Activated T-helper 1 cell treated with anti-CD3 and anti-CD28 coated beads, Interleukin-12 subunit alpha, Interleukin-12 subunit beta, Interleukin-2, Interleukin-4 antibody, amounts not matched to agents 30 ng/mL and 10 ng/mL and 1 ng/mL, durations not matched to agents 14 hours and 24 hours and 36 hours (primary cell): Measurements from ENCODE around the gene SDHB. TPM values are rescaled to one million over a fixed set of nuclear protein-coding genes. Genes with fewer than 3 reads are reported as not detected.
"Not testable (repeated sequence)": the region's sequence is repeated elsewhere in the genome, so short reads cannot be mapped to it uniquely, and the experiment has no call there.

Experiments used
- DNase-seq: peaks from one replicate; pipeline ENCODE4 v3.0.0; 2021; ENCODE audit warnings: low spot score
- H3K27ac Mint-ChIP-seq: one replicate; pipeline ENCODE4 v1.8.0; 2021; ENCODE audit warnings: mild to moderate bottlenecking, mixed read lengths
- H3K27me3 Mint-ChIP-seq: one replicate; pipeline ENCODE4 v1.8.0; 2022; ENCODE audit warnings: mild to moderate bottlenecking, moderate library complexity, mixed read lengths; ENCODE audit not compliant: insufficient read depth
- H3K36me3 Mint-ChIP-seq: one replicate; pipeline ENCODE4 v1.8.0; 2021; ENCODE audit warnings: low read depth, mixed read lengths
- H3K4me1 Mint-ChIP-seq: one replicate; pipeline ENCODE4 v1.8.0; 2021; ENCODE audit warnings: low read depth, mixed read lengths
- H3K4me3 Mint-ChIP-seq: one replicate; pipeline ENCODE4 v1.8.0; 2021; ENCODE audit warnings: mild to moderate bottlenecking, moderate library complexity, mixed read lengths
- H3K9me3 Mint-ChIP-seq: one replicate; pipeline ENCODE4 v1.8.0; 2021; ENCODE audit warnings: mixed read lengths
- intact Hi-C: fragments of 100-400 bp; cut with micrococcal nuclease; formaldehyde crosslinking; loops from one replicate; pipeline ENCODE4 v1.15.1; 2024
- total RNA-seq: library from RNA; stranded (reverse); gene quantifications from 2 replicates; pipeline ENCODE4 v1.2.3, GENCODE V29; 2022

SDHB gene
- total RNA-seq, 1 donor from 2014 or later, result 137 TPM

GRCh38 chr1:17068789-17069188 is 15.0 kb upstream of the SDHB start:
- H3K27me3 Mint-ChIP-seq, result peaks cover 2% of the 10 kb centered on the region
- peaks cover 4% of the 10 kb centered on the region for H3K9me3 Mint-ChIP-seq
- no peak for DNase-seq
- H3K36me3 Mint-ChIP-seq, result no peaks in the 10 kb centered on the region
- H3K4me3 Mint-ChIP-seq, result no peak overlapping the region
- no peak overlapping the region for H3K27ac Mint-ChIP-seq
- intact Hi-C loops, result no loop called here
- H3K4me1 Mint-ChIP-seq, result no peaks in the 10 kb centered on the region

GRCh38 chr1:17067465-17068240 is 13.8 kb upstream of the SDHB start:
- no peak for DNase-seq
- H3K4me3 Mint-ChIP-seq, result no peak overlapping the region
- intact Hi-C loops, result no loop called here
- H3K36me3 Mint-ChIP-seq, result no peaks in the 10 kb centered on the region
- H3K4me1 Mint-ChIP-seq, result no peaks in the 10 kb centered on the region
- H3K27me3 Mint-ChIP-seq, result peaks cover 4% of the 10 kb centered on the region
- peaks cover 4% of the 10 kb centered on the region for H3K9me3 Mint-ChIP-seq
- no peak overlapping the region for H3K27ac Mint-ChIP-seq

- Mint-ChIP-seq H3K9me3 (peaks cover 4% of the 10 kb centered on the region), H3K27me3 (peaks cover 7% of the 10 kb centered on the region), H3K4me3 (no peak overlapping the region), H3K27ac (no peak overlapping the region), H3K36me3 (no peaks in the 10 kb centered on the region), H3K4me1 (no peaks in the 10 kb centered on the region)
- intact Hi-C loops, result no loop called here
- DNase-seq, result no peak
Observed at GRCh38 chr1:17067069-17067426, 13.2 kb upstream of the SDHB start.

DNA sequence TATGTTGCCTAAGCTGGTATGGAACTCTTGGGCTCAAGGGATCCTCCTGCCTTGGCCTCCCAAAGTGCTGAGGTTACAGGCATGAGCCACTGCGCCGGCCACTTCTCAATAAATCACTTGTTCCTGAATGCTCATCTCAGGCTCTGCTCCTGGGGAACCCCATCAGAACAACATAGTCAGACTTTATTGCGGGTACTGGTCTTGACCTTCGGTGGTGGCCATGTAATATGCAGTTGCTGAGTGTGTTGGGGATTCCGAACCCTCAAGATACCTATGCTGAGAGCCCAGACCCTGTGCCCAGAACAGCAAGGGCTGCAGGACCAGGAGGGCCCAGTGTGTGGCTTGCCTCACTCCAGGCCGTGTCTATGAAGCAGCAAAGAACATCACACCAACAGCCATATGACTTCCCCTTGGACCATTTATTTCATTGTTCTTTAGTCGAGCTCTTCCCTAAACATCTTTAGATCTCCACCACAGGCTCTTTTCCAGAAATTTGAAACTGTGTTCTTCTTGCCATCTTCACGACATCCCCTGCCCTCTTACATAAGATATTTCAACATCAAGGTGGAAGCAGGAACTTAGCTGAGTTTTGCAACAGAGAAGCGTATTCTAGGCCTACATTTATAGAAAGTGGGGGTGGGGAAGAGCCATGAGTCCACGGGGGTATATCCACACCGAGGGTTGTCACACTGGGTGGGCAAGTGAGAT is 12.7 kb upstream of the SDHB start:
- Mint-ChIP-seq H3K27me3 (peaks cover 10% of the 10 kb centered on the region), H3K27ac (no peak overlapping the region), H3K9me3 (peaks cover 4% of the 10 kb centered on the region), H3K4me1 (no peaks in the 10 kb centered on the region), H3K36me3 (no peaks in the 10 kb centered on the region), H3K4me3 (no peak overlapping the region)
- intact Hi-C loops, result no loop called here
- DNase-seq, result no peak

DNA sequence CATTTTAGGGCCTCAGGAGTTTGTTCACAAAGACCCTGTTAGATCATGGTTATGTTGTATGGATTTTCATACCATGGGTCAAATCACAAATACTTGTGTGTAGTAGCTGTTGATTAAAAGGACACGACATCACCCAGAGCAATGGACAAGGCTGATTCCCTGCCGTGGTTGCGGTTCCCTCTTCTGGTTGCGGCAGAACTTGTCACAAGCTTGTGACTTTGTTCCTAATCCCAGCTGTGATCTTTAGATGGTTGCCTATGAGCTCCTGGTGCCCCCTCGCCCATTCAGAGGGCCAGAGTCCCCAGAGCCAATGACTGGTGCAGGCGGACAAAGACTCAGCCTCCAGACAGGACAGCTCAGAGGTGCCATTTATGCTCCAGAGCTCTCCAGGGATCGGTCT is 11.8 kb upstream of the SDHB start:
- Mint-ChIP-seq H3K4me1 (no peaks in the 10 kb centered on the region), H3K9me3 (peaks cover 4% of the 10 kb centered on the region), H3K4me3 (no peak overlapping the region), H3K27ac (no peak overlapping the region), H3K27me3 (peaks cover 10% of the 10 kb centered on the region), H3K36me3 (no peaks in the 10 kb centered on the region)
- DNase-seq, result no peak
- intact Hi-C loops, result no loop called here

GRCh38 chr1:17062751-17063150 is 8.9 kb upstream of the SDHB start:
- H3K9me3 Mint-ChIP-seq, H3K27ac Mint-ChIP-seq, DNase-seq, intact Hi-C loops, H3K4me1 Mint-ChIP-seq, H3K36me3 Mint-ChIP-seq, H3K4me3 Mint-ChIP-seq: not testable (repeated sequence)
- peaks cover 13% of the 10 kb centered on the region for H3K27me3 Mint-ChIP-seq

- H3K9me3 Mint-ChIP-seq, result peaks cover 4% of the 10 kb centered on the region
- H3K36me3 Mint-ChIP-seq, result no peaks in the 10 kb centered on the region
- peaks cover 13% of the 10 kb centered on the region for H3K27me3 Mint-ChIP-seq
- H3K4me1 Mint-ChIP-seq, result no peaks in the 10 kb centered on the region
- no peak overlapping the region for H3K27ac Mint-ChIP-seq
- no peak for DNase-seq
- intact Hi-C loops, result no loop called here
- H3K4me3 Mint-ChIP-seq, result no peak overlapping the region
Observed at GRCh38 chr1:17061892-17062291, 8.1 kb upstream of the SDHB start.

- no peaks in the 10 kb centered on the region for H3K36me3 Mint-ChIP-seq
- intact Hi-C loops, result no loop called here
- H3K4me3 Mint-ChIP-seq, result no peak overlapping the region
- H3K9me3 Mint-ChIP-seq, result peaks cover 4% of the 10 kb centered on the region
- DNase-seq, result no peak
- H3K27me3 Mint-ChIP-seq, result peaks cover 13% of the 10 kb centered on the region
- H3K4me1 Mint-ChIP-seq, result no peaks in the 10 kb centered on the region
- H3K27ac Mint-ChIP-seq, result no peak overlapping the region
Observed at GRCh38 chr1:17061486-17061885, 7.7 kb upstream of the SDHB start.

DNA sequence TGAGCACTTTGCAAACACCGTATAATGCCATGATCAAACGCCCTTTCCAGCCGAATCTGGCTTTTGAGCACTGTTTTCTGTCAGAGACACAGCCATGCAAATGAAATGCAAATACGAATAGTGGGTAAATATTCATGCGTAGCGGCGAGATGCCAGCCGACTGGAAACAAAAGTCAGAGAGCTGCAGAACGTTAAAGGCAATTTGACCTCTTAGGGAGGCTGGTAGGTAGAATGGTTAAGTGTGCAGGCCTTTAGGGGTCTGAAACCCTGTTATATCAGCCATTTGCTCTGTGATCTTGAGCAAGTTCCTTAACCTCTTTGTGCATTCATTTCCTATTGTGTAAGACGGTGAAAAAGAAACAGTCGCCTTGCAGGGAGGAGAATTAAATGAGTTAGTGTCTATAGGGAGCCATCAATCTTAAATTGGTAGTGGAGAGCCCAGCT is 6.5 kb upstream of the SDHB start:
- H3K36me3 Mint-ChIP-seq, result no peaks in the 10 kb centered on the region

DNA sequence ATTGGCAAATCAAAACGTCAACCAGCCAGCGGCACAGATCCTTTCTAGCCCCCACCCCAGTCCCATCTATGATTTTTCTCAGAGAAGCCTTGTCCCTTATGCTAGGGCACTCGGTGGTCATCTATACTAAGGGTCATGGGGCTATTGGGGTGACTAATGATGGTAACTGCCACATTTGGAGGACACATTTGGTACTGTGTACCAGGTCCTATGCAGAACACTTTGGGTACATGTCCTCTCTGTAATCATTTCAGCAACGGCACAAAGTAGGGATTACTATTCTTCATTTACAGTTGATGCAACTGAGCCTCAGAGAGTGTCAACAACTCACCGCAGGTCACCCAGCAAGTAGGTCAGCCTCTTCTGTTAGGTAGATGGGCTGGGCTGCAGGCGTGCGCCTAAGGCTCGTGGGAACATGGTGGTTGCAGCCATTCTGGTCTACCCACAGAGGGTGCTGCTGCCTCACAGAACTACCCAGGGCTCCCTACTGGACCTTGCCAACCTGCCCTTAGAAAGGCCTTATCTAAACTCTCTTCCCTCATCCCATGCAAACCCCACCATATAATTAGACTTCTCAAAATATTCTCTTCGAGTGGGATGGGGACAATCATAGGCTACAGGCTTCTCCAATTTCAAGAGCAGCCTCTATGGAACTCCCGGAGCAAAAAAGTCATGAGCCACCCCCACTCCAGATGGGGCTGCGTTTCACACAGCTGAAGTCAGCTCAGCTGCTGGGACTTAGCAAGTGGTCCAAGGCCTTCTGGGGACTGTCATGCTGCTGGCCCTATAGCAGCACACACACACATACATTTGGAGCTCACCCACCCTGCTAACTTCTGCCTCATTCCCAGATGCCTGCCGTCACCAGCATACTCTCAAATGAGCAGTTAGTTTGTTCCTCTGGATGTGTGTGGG is 5.8 kb upstream of the SDHB start:
- Mint-ChIP-seq H3K27ac (no peak overlapping the region), H3K27me3 (peaks cover 13% of the 10 kb centered on the region), H3K4me1 (no peaks in the 10 kb centered on the region), H3K36me3 (no peaks in the 10 kb centered on the region), H3K4me3 (no peak overlapping the region), H3K9me3 (peaks cover 4% of the 10 kb centered on the region)
- DNase-seq, result peak; percentile 15
- intact Hi-C loops, result loop anchor here (1.0 kb wide), 1 partner anchor 16 kb away; no protein-coding TSS in a partner anchor

More for the DNA sequence above, 6.5 kb upstream of the SDHB start:
- no peaks in the 10 kb centered on the region for H3K4me1 Mint-ChIP-seq
- H3K9me3 Mint-ChIP-seq, result peaks cover 4% of the 10 kb centered on the region
- intact Hi-C loops, result no loop called here
- H3K27ac Mint-ChIP-seq, result no peak overlapping the region
- no peak overlapping the region for H3K4me3 Mint-ChIP-seq
- DNase-seq, result no peak
- peaks cover 13% of the 10 kb centered on the region for H3K27me3 Mint-ChIP-seq

DNA sequence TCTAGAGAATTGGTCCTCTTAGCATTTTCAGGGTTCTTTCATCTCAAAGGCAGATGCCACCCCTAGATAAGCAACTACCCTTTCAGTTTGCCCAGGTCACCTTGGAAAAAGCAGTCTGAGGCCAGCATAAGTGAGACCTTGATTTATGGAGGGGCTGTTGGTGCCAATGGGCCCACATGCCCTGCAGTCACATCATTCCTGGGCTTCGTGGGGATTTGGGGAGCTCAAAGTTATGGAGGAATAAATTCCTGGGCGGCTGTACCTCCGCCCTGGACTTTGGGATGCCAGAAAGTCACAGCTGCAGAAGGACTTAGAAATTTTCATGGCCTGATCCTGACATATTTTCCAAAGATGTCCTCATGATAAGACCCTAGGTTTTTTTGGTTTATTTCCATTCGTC is 2.7 kb upstream of the SDHB start:
- Mint-ChIP-seq H3K9me3 (no peaks in the 10 kb centered on the region), H3K4me3 (no peak overlapping the region), H3K4me1 (peaks cover 9% of the 10 kb centered on the region), H3K36me3 (peaks cover 5% of the 10 kb centered on the region), H3K27me3 (peaks cover 4% of the 10 kb centered on the region), H3K27ac (no peak overlapping the region)
- intact Hi-C loops, result no loop called here
- DNase-seq, result no peak

DNA sequence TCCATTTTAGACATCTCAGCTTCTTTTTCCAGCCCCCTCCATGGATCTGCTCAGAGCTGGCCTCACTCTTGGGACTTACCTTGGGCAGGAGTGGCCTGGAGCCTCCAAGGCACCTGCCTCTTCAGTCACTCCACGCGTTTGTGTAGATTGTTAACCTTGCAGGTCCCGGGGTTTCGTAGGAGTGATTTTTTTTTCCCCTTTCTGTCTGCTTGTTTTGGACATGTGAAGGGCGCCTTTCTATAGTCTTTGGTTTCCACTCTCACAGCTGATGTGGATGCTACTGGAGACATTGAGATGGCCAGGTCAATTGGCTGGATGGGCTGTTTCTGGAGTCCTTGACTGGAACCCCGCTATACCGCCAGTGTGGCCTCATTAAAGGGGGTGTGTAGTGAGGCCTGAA is 2.0 kb upstream of the SDHB start:
- Mint-ChIP-seq H3K9me3 (no peaks in the 10 kb centered on the region), H3K27me3 (peaks cover 4% of the 10 kb centered on the region), H3K4me3 (peak overlapping the region; percentile 13), H3K27ac (no peak overlapping the region), H3K36me3 (peaks cover 11% of the 10 kb centered on the region), H3K4me1 (peaks cover 16% of the 10 kb centered on the region)
- no peak for DNase-seq
- intact Hi-C loops, result loop anchor here (2.0 kb wide), 3 partner anchors 95 to 159 kb away; no protein-coding TSS in a partner anchor
